Motor neuron (in vitro differentiated cells): ENCODE measurements around the gene NUP43. TPM values are rescaled to one million over a fixed set of nuclear protein-coding genes. Genes with fewer than 3 reads are reported as not detected.
"Not testable (repeated sequence)": the region's sequence is repeated elsewhere in the genome, so short reads cannot be mapped to it uniquely, and the experiment has no call there.

Experiments
- ATAC-seq, 8 experiments: fragments of 200-7000 bp; cut with Tn5 transposase; replicated peaks in 6 of 8; 2 replicates each; pipeline ENCODE4 v1.8.0; 2021; ENCODE audit warnings: mild to moderate bottlenecking in 8 of 8, moderate library complexity in 8 of 8
- H3K27ac ChIP-seq, 2 donors: fragments of 250-450 bp; sonication (Bioruptor Pico); 2 replicates each; pipeline ENCODE4 v1.9.0; 2021; ENCODE audit warnings: antibody characterized with exemption in 2 of 2, mild to moderate bottlenecking in 2 of 2, moderate library complexity in 1 of 2
- H3K4me1 ChIP-seq, 2 donors: fragments of 250-450 bp; sonication (Bioruptor Pico); replicated peaks in 1 of 2; 2 replicates each; pipeline ENCODE4 v1.6.1; 2021; ENCODE audit warnings: antibody characterized with exemption in 2 of 2, mild to moderate bottlenecking in 2 of 2, moderate library complexity in 1 of 2
- H3K4me3 ChIP-seq, 5 donors: fragments of 250-450 bp; sonication (Bioruptor Pico); 2 replicates each; pipeline ENCODE4 v1.9.0; 2021; ENCODE audit warnings: antibody characterized with exemption in 5 of 5, mild to moderate bottlenecking in 5 of 5, moderate library complexity in 4 of 5
- whole genome bisulfite sequencing, 10 experiments: fragments of 450-650 bp; shearing (Covaris generic); methylation state at CpG; one replicate each; pipeline ENCODE4 v1.0.0; 2022; 5-methylcytosine and 5-hydroxymethylcytosine counted together
- in situ Hi-C, 9 experiments: fragments of 400-800 bp; cut with MboI; loops; one replicate each; pipeline ENCODE4 v1.15.0; 2021; ENCODE audit warnings: low sequenced_read_pairs in 9 of 9, low pct_unique_long_range_greater_than_20kb in 2 of 9; ENCODE audit not compliant: unreplicated experiment in 9 of 9
- total RNA-seq, 8 experiments: library from RNA; unstranded; fragments of 300-600 nt; gene quantifications; 2 replicates each; pipeline versions ENCODE4 v1.2.3 to v1.2.4, GENCODE V29; 2022

Gene NUP43
- total RNA-seq, 8 experiments from 2014 or later = 17.3 to 35.9 (median 24.1) TPM

DNA sequence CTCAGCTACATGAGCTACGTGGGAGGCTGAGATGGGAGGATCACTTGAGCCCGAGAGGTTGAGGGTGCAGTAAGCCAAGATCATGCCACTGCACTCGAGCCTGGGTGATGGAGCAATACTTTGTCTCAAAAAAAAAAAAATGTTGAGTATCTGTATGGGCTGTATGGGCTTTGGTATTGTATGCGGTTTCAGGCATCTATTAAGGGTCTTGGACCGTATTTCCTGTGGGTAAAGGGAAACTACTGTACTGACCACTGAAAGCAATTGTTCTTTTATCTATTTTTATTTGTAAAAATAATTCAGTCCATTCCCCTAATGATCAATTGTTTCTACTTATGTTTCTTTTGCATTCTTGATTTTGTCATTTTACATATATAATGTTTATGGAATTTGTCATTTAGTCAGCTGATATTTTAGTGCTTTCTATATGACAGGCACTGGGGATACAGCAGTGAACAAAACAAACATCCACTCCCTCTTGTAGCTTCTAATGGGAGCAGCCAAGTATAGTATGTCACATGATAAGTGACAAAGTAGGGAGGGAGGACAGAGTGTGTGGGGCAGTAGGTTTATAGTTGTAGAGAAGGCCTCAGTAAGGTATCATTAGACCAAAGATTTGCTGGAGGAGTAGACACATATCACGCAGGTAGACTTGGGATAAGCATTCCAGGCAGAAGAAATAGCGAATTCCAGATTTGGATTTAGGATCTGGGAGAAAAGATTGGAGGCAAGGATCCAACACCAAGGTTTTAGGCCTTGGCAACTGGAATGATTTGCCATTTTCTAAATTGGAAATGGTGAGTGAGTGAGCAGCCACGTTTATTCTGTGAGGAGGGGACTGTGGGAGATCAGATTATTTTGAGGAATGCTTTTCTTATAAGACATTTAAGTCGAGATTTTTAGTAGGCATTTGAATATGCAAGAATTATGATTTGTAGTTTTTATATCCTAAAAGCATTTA lies 9.3 kb upstream of the NUP43 start:
- in situ Hi-C loops = no loop called here
- ATAC-seq = peak in 7 of 8 experiments; percentile 52 to 74 (median 68)
- peaks cover 4 to 9% of the 10 kb centered on the region in 2 donors for H3K4me1 ChIP-seq
- WGBS, 10 experiments = 57 to 97% (median 91%) methylated on average over 1 to 8 of the region's 9 CpGs
- H3K27ac ChIP-seq = no peak overlapping the region
- no peak overlapping the region for H3K4me3 ChIP-seq

DNA sequence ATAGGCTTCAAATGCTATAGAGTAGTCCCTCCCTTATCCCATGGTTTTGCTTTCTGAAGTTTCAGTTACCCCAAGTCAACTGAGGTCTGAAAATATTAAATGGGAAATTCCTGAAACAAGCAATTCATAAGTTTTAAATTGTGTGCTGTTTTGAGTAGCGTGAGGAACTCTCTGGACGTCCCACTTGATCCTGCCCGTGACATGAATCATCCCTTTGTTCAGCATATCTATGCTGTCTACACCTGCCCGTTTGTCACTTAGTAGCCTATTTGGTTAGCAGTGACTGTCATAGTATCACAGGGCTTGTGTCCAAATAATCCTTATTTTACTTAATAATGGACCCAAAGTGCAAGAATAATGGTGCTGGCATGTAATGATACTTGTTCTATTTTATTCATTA lies 8.2 kb upstream of the NUP43 start:
- ATAC-seq = no peak
- Histone ChIP-seq H3K27ac (no peak overlapping the region), H3K4me3 (no peak overlapping the region), H3K4me1 (peaks cover 4 to 9% of the 10 kb centered on the region in 2 donors)
- WGBS, 10 experiments = 77 to 100% (median 91%) methylated on average over 1 to 4 of the region's 4 CpGs; no CpG with 5 or more reads in 1 of the 10 experiments
- in situ Hi-C loops = no loop called here

DNA sequence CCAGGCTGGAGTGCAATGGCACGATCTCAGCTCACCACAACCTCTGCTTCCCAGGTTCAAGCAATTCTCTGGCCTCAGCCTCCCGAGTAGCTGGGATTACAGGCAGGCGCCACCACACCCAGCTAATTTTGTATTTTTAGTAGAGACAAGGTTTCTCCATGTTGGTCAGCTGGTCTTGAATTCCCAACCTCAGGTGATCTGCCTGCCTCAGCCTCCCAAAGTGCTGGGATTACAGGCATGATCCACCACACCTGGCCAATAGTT lies 7.0 kb upstream of the NUP43 start:
- in situ Hi-C loops = not testable (repeated sequence)
- WGBS, 10 experiments = 80 to 97% (median 92%) methylated on average over 1 to 3 of the region's 3 CpGs; no CpG with 5 or more reads in 3 of the 10 experiments

DNA sequence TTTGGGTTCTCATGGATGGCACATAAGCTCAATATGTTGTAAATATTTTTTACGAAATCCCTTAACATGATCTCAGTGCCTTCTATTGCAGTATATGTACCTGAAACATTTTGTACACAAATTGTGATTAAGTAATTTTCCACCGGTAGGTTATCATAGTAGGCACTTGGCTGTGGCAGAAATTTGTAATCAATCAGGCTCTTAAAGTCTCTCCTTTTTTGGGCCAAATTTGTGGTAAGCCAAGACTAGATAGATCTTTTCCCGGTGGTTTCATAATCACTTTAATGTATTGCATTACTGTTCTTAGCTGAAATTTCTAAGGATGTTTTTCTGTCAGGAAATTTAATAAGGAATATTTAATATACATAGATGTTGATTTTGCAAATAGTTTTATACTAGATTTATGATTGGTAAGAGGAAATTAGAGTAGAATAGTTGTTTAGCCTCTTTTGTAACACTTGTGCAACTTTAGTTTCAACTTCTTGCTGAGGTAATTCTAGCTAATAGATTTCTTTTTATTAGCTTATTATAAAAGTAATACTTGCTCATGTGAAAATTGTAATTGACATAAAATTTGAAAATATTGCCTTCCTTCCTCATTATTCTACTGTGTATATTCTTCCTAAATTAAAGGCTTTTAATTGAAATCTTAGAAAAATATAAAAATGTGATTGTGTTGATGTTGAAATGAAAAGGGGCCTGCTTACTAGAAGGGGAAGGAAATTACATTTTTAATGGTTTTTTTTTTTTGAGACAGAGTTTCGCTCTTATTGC lies 6.5 kb upstream of the NUP43 start:
- no peak overlapping the region for H3K4me3 ChIP-seq
- H3K4me1 ChIP-seq = peaks cover 7 to 12% of the 10 kb centered on the region in 2 donors
- WGBS, 10 experiments = 64 to 100% (median 97%) methylated on average over 1 to 4 of the region's 4 CpGs
- no peak overlapping the region for H3K27ac ChIP-seq
- in situ Hi-C loops = no loop called here
- no peak for ATAC-seq

More for the DNA sequence above, 7.0 kb upstream of the NUP43 start:
- not testable (repeated sequence) for H3K27ac ChIP-seq, ATAC-seq, H3K4me3 ChIP-seq
- peaks cover 7 to 12% of the 10 kb centered on the region in 2 donors for H3K4me1 ChIP-seq

DNA sequence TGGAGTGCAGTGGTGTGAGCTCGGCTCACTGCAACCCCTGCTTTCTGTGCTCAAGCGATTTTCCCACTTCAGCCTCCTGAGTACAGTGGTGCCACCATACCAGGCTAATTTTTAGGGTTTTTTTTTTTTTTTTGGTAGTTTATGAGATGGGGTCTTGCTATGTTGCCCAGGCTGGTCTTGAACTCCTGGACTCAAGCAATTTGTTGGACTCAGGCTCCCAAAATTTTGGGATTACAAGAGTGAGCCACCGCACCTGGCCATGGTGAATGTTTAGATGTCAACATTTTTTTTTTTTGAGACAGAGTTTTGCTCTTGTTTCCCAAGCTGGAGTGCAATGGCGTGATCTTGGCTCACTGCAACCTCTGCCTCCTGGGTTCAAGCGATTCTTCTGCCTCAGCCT lies 5.6 kb upstream of the NUP43 start:
- WGBS, 10 experiments = 87 to 100% (median 100%) methylated on average over 1 to 4 of the region's 5 CpGs; no CpG with 5 or more reads in 3 of the 10 experiments
- ATAC-seq, H3K27ac ChIP-seq, H3K4me3 ChIP-seq, in situ Hi-C loops: not testable (repeated sequence)
- peaks cover 7 to 13% of the 10 kb centered on the region in 2 donors for H3K4me1 ChIP-seq

DNA sequence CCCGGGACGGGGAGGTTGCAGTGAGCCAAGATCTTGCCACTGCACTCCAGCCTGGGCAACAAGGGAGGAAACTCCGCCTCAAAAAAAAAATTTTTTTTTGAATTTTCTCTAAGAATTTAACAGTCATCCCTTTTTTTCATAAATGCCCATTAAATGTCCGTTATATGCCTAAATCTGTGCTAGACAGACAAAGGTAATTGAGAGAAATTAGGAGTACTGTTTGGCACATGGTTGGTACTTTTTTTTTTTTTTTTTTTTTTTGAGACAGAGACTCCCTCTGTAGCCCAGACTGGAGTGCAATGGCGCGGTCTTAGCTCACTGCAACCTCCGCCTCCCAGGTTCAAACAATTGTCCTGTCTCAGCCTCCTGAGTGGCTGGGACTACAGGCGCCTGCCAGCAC lies 4.9 kb upstream of the NUP43 start:
- ATAC-seq = no peak
- 75 to 100% (median 93%) methylated on average over 1 to 8 of the region's 8 CpGs for WGBS, 10 experiments
- no peak overlapping the region for H3K27ac ChIP-seq
- in situ Hi-C loops = no loop called here
- H3K4me1 ChIP-seq = peaks cover 12 to 17% of the 10 kb centered on the region in 2 donors
- peak overlapping the region in 4 of 5 donors; percentile 77 to 96 (median 87) for H3K4me3 ChIP-seq

DNA sequence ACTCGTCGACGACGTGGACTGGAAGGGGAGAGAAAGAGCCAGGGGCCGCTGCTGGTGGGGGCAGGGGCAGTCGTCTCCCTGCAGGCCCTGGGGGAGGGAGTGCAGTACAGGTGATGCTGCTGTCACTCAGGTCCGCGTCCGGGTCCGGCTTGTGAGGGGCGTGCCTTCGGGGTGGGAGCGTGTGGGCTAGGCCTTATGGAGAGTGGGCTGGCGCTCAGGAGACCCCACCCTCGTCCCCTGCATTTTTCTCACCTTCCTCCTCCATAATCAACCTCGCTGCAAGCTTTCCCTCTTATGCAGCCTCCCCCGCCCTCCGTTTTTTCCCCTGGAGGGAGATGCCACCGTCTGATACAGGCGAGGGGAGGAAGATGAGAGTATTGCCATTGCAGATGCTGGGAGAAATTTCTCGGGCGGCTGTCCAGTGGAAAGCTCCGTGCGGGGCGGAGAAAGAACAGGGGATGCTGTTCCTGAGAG lies 3.8 kb upstream of the NUP43 start:
- peak overlapping the region; percentile 95 to 96 for H3K27ac ChIP-seq
- ATAC-seq = peak in 7 of 8 experiments; percentile 14 to 66 (median 55)
- in situ Hi-C loops = no loop called here

DNA sequence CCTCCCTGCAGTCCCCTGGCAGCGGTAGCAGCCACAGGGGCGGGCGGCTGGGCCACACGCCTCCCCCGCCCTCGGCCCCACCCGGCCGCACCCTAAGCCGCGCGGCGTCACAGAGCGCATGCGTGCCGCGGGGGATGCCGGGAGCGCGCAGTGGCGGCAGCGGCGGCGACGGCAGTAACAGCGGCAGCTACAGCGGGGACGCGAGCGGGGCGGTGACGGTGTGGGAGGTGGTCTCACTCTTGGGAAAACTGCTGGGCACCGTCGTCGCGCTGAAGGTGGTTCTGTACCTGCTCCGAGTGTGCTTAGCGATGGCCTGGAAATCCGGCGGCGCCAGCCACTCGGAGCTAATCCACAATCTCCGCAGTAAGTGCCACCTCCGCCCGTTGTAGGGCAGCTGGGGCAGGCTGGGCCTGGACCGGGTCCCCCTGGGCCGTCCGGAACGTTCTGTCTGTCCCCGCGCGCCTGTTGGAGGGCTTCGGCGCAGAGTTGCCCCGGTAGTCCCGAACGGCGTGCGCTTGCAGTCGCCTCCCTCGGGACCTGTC lies 3.3 kb upstream of the NUP43 start, which contains the start of gene PCMT1:
PCMT1 (plus strand) TSS at position 148 of the 542 bp plus-strand sequence; CDS start at position 309, 161 bp downstream.
- Histone ChIP-seq H3K4me1 (peaks cover 18 to 25% of the 10 kb centered on the region in 2 donors), H3K4me3 (peak within 1 kb of the TSS; percentile 77 to 96 (median 87)), H3K27ac (peak within 1 kb of the TSS; percentile 95 to 96)
- in situ Hi-C loops = no loop called here
- WGBS, 10 experiments = 0% methylated on average over 1 to 7 of the region's 60 CpGs; no CpG with 5 or more reads in 8 of the 10 experiments
- ATAC-seq = peak; percentile 80 to 89 (median 82)

More for the DNA sequence above, 3.8 kb upstream of the NUP43 start:
- peak overlapping the region; percentile 77 to 96 (median 87) for H3K4me3 ChIP-seq
- peaks cover 16 to 23% of the 10 kb centered on the region in 2 donors for H3K4me1 ChIP-seq
- 0 to 1% (median 0%) methylated on average over 3 to 11 of the region's 25 CpGs; no CpG with 5 or more reads in 5 of the 10 experiments for WGBS, 10 experiments

DNA sequence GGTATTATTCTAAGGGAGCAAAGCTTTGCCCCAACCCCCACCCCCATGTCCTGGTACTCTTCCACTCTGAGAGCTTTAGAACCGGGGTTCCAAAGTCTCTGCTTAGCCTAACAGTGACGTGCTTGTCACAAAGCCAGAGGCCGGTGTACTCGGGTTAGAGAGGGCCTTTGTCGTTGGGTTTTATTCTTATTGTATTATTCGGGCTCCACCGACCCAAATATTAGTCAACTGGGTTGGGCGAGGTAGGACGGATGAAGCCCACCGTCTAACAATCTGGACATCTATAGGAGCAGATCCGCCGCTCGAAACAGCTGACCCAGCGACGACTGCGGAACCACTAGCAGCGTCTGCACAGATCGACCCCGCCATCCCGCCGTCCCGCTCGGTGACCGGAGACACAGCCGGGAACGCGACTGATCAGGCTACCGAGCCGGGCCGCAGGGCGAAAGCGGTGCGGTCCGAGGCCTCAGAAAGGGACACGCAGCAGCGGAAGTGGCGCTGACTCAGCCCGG lies 2.8 kb upstream of the NUP43 start:
- no CpG with 5 or more reads among the region's 38 CpGs for WGBS, 10 experiments
- in situ Hi-C loops = not testable (repeated sequence)
- ATAC-seq = peak in 1 of 8 experiments; percentile 3

DNA sequence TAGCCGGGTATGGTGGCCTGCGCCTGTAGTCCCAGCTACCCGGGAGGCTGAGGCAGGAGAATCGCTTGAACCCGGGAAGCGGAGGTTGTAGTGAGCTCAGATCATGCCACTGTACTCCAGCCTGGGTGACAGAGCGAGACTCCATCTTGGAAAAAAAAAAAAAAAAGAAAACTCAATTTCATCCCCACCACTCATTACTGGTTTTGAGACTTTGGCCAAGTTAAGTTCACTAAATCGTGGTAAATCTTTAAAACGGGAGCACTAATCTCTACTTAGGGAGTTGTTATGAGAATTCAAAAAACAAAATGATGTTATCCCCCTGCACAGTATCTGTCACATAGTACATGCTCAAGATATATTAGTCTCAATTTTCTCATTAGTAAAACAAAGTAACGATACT lies 1.1 kb downstream of the NUP43 start:
- not testable (repeated sequence) for ATAC-seq
- WGBS, 10 experiments = 10 to 100% (median 64%) methylated on average over 1 to 9 of the region's 10 CpGs

More for the DNA sequence above, 2.8 kb upstream of the NUP43 start:
- H3K27ac ChIP-seq = peak overlapping the region; percentile 95 to 96
- peak overlapping the region; percentile 77 to 96 (median 87) for H3K4me3 ChIP-seq
- H3K4me1 ChIP-seq = peaks cover 18 to 25% of the 10 kb centered on the region in 2 donors

DNA sequence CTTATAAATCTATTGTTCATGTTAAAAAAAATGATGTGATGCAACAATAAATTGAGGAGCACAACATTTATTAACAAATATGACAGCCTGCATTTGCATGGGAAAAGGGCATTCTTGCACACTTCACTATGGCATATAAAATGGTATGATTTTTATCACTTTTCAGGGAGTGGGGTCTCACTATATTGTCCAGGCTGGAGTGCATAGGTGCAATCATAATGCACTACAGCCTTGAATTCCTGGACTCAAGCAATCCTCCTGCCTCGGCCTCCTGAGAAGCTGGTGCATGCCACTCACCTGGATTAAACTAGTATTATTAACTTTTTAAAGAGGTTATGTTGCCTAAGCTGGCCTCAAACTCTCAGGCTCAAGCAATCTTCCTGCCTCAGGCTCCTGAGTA lies 11.4 kb downstream of the NUP43 start:
- no peaks in the 10 kb centered on the region for H3K4me1 ChIP-seq
- in situ Hi-C loops = no loop called here
- WGBS, 10 experiments = 67 to 100% (median 85%) methylated on average over 1 of the region's 1 CpG; no CpG with 5 or more reads in 6 of the 10 experiments
- no peak for ATAC-seq
- no peak overlapping the region for H3K4me3 ChIP-seq
- H3K27ac ChIP-seq = no peak overlapping the region

More for the DNA sequence above, 1.1 kb downstream of the NUP43 start:
- peaks cover 14 to 16% of the 10 kb centered on the region in 2 donors for H3K4me1 ChIP-seq
- peak overlapping the region; percentile 56 to 95 (median 67) for H3K4me3 ChIP-seq
- in situ Hi-C loops, H3K27ac ChIP-seq: not testable (repeated sequence)

DNA sequence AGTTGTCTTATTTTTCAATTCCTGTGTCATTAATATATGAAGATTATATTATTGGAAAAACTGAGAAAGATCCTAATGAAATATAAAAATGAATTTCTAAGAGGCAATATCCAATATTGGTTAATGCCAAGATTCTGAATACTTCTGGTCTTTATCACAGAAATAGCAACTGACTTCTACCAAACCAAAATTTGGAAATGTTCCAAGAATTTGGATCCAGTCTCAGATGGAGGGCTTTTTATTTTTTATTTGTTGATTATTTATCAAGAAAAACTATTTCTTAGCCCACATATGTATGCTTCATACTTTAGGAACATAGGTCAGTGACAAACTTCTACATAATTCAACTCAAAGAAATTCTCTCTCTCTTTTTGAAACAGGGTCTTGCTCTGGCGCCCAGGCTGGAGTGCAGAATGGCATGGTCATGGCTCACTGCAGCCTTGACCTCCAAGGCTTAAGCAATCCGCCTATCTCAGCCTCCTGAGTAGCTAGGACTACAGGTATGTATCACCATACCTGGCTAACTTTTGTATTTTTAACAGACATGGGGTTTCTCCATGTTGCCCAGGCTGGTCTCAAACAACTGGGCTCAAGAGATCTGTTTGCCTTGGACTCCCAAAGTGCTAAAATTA lies 13.1 kb downstream of the NUP43 start:
- Histone ChIP-seq H3K4me1 (no peaks in the 10 kb centered on the region), H3K4me3 (no peak overlapping the region), H3K27ac (no peak overlapping the region)
- WGBS, 10 experiments = 80 to 100% (median 94%) methylated on average over 1 to 2 of the region's 2 CpGs
- in situ Hi-C loops = no loop called here
- ATAC-seq = no peak
